HepG2 (cell line): ENCODE data around the gene ALDH3A2.
"Not testable (repeated sequence)": the region's sequence is repeated elsewhere in the genome, so short reads cannot be mapped to it uniquely, and the experiment has no call there.

Experiments
- CBFB ChIP-seq: sonication (generic); formaldehyde crosslinking; IDR thresholded peaks from 2 replicates; pipeline ENCODE4 v1.4.0; 2020; ENCODE audit warnings: missing genetic modification reagents
- DPF2 ChIP-seq: sonication (generic); formaldehyde crosslinking; IDR thresholded peaks from 2 replicates; pipeline ENCODE4 v1.4.0; 2020; ENCODE audit warnings: mild to moderate bottlenecking, low read depth, missing genetic modification reagents, borderline replicate concordance
- ELF4 ChIP-seq: sonication (generic); formaldehyde crosslinking; IDR thresholded peaks from 2 replicates; pipeline ENCODE4 v1.5.0; 2020; ENCODE audit warnings: missing genetic modification reagents, mild to moderate bottlenecking, moderate library complexity, borderline replicate concordance
- EZH2 ChIP-seq: conservative IDR thresholded peaks from 2 replicates; pipeline ENCODE4 v1.6.1; 2012; ENCODE audit warnings: mild to moderate bottlenecking, low read depth, low read length, moderate library complexity
- JUNB ChIP-seq: sonication (generic); formaldehyde crosslinking; IDR thresholded peaks from 2 replicates; pipeline ENCODE4 v1.8.0; 2022; ENCODE audit warnings: missing genetic modification reagents, mild to moderate bottlenecking, borderline replicate concordance
- JUND ChIP-seq: sonication (generic); formaldehyde crosslinking; IDR thresholded peaks from 2 replicates; pipeline ENCODE4 v1.8.0; 2022; ENCODE audit warnings: mild to moderate bottlenecking, missing genetic modification reagents
- KDM2A ChIP-seq: sonication (generic); formaldehyde crosslinking; IDR thresholded peaks from 2 replicates; pipeline ENCODE4 v1.4.0; 2020; ENCODE audit warnings: low read depth, missing genetic modification reagents, borderline replicate concordance
- NFYB ChIP-seq: sonication (generic); formaldehyde crosslinking; IDR thresholded peaks from 2 replicates; pipeline ENCODE4 v1.4.0; 2020; ENCODE audit warnings: missing genetic modification reagents
- PHB2 ChIP-seq: fragments of 450-650 bp; IDR thresholded peaks from 2 replicates; pipeline ENCODE4 v1.6.1; 2018; ENCODE audit not compliant: partially characterized antibody
- TEAD2 ChIP-seq: sonication (generic); formaldehyde crosslinking; IDR thresholded peaks from 2 replicates; pipeline ENCODE4 v1.9.0; 2021; ENCODE audit warnings: missing genetic modification reagents
- ZFP36L1 ChIP-seq: sonication (generic); formaldehyde crosslinking; IDR thresholded peaks from 2 replicates; pipeline ENCODE4 v1.8.0; 2022; ENCODE audit warnings: mild to moderate bottlenecking, missing genetic modification reagents, moderate library complexity
- ZNF382 ChIP-seq: sonication (generic); formaldehyde crosslinking; IDR thresholded peaks from 2 replicates; pipeline ENCODE4 v1.5.0; 2020; ENCODE audit warnings: missing genetic modification reagents, mild to moderate bottlenecking, borderline replicate concordance
- TF ChIP-seq, protein P1 (sequence below): sonication (generic); formaldehyde crosslinking; IDR thresholded peaks from 2 replicates; pipeline ENCODE4 v1.5.0; 2020; ENCODE audit warnings: mild to moderate bottlenecking, missing genetic modification reagents, moderate library complexity

DNA sequence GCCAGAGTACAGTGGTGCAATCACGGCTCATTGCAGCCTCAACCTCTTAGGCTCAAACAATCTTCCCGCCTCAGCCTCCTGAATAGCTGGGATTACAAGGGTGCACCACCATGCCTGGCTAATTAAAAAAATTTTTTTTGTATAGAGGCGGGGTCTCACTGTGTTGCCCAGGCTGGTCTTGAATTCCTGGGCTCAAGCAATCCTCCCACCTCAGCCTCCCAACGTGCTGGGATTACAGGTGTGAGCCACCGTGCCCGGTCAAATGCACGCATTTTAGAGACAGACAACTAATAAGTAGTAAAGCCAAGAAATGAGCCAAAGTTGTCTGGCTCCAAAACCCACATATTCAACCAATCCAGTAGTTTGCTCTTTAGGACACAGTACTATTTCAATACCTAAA, 21.1 kb downstream of the ALDH3A2 start:
- TF ChIP-seq EZH2; ZNF382 (CRISPR knock-in tag); DPF2 (CRISPR knock-in tag); CBFB (CRISPR knock-in tag); JUND (CRISPR knock-in tag); NFYB (CRISPR knock-in tag); PHB2; ELF4; ZFP36L1 (CRISPR knock-in tag); KDM2A (CRISPR knock-in tag); JUNB (CRISPR knock-in tag); TEAD2: not testable (repeated sequence)
- TF ChIP-seq, protein P1, sequence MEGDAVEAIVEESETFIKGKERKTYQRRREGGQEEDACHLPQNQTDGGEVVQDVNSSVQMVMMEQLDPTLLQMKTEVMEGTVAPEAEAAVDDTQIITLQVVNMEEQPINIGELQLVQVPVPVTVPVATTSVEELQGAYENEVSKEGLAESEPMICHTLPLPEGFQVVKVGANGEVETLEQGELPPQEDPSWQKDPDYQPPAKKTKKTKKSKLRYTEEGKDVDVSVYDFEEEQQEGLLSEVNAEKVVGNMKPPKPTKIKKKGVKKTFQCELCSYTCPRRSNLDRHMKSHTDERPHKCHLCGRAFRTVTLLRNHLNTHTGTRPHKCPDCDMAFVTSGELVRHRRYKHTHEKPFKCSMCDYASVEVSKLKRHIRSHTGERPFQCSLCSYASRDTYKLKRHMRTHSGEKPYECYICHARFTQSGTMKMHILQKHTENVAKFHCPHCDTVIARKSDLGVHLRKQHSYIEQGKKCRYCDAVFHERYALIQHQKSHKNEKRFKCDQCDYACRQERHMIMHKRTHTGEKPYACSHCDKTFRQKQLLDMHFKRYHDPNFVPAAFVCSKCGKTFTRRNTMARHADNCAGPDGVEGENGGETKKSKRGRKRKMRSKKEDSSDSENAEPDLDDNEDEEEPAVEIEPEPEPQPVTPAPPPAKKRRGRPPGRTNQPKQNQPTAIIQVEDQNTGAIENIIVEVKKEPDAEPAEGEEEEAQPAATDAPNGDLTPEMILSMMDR (CRISPR knock-in tag) = not testable (repeated sequence)
